MM.1S (cell line): ENCODE results near the gene LMOD1.

Experiments
- DNase-seq: peaks from one replicate; pipeline ENCODE4 v3.0.0-alpha.2; 2015
- H2AFZ ChIP-seq: fragments of 300-600 bp; sonication (generic); 2 replicates; pipeline ENCODE4 v1.6.0; 2016; ENCODE audit warnings: antibody characterized with exemption, low read length
- H3F3A ChIP-seq: fragments of 300-600 bp; sonication (generic); 2 replicates; pipeline ENCODE4 v1.6.1; 2016; ENCODE audit warnings: mild to moderate bottlenecking, antibody characterized with exemption, low read length, moderate library complexity, mixed read lengths; ENCODE audit not compliant: insufficient read depth
- H3K27ac ChIP-seq: fragments of 300-600 bp; sonication (generic); 2 replicates; pipeline ENCODE4 v1.5.1; 2016; ENCODE audit warnings: mild to moderate bottlenecking, low read length
- H3K27me3 ChIP-seq: fragments of 300-600 bp; sonication (generic); replicated peaks from 2 replicates; pipeline ENCODE4 v1.6.0; 2016; ENCODE audit warnings: low read length; ENCODE audit not compliant: insufficient read depth
- H3K36me3 ChIP-seq: fragments of 300-600 bp; sonication (generic); replicated peaks from 2 replicates; pipeline ENCODE4 v1.6.1; 2016; ENCODE audit warnings: mild to moderate bottlenecking, low read length, mixed read lengths; ENCODE audit not compliant: insufficient read depth
- H3K4me1 ChIP-seq: fragments of 300-600 bp; sonication (generic); 2 replicates; pipeline ENCODE4 v1.6.1; 2016; ENCODE audit warnings: low read length, mixed read lengths
- H3K4me2 ChIP-seq: fragments of 300-600 bp; sonication (generic); 2 replicates; pipeline ENCODE4 v1.6.0; 2016; ENCODE audit warnings: low read depth, low read length
- H3K4me3 ChIP-seq: fragments of 300-600 bp; sonication (generic); 2 replicates; pipeline ENCODE4 v1.5.1; 2016; ENCODE audit warnings: low read length, mixed read lengths
- H3K79me2 ChIP-seq: fragments of 300-600 bp; sonication (generic); 2 replicates; pipeline ENCODE4 v1.6.1; 2016; ENCODE audit warnings: mixed run types, low read length, mixed read lengths
- H3K9ac ChIP-seq: fragments of 300-600 bp; sonication (generic); 2 replicates; pipeline ENCODE4 v1.6.1; 2016; ENCODE audit warnings: low read length, mixed read lengths
- H3K9me2 ChIP-seq: fragments of 300-600 bp; sonication (generic); replicated peaks from 2 replicates; pipeline ENCODE4 v1.6.1; 2016; ENCODE audit warnings: mild to moderate bottlenecking, low read length, mixed read lengths; ENCODE audit not compliant: insufficient read depth
- H3K9me3 ChIP-seq: fragments of 300-600 bp; sonication (generic); replicated peaks from 2 replicates; pipeline ENCODE4 v1.6.1; 2016; ENCODE audit warnings: mild to moderate bottlenecking, low read length, mixed read lengths; ENCODE audit not compliant: insufficient read depth
- H4K20me1 ChIP-seq: fragments of 300-600 bp; sonication (generic); 2 replicates; pipeline ENCODE4 v1.6.1; 2016; ENCODE audit warnings: mild to moderate bottlenecking, low read length, moderate library complexity, mixed read lengths; ENCODE audit not compliant: insufficient read depth
- EZH2 ChIP-seq: fragments of 300-600 bp; sonication (generic); optimal IDR thresholded peaks from 2 replicates; pipeline ENCODE3; 2017; ENCODE audit warnings: low read depth, mild to moderate bottlenecking, antibody characterized with exemption, low read length, mixed read lengths
- EZH2phosphoT487 ChIP-seq: fragments of 300-600 bp; sonication (generic); IDR thresholded peaks from 2 replicates; pipeline ENCODE4 v1.6.1; 2018; ENCODE audit warnings: antibody characterized with exemption, low read length
- TF ChIP-seq, protein P1 (sequence below): fragments of 300-600 bp; sonication (generic); IDR thresholded peaks from 2 replicates; pipeline ENCODE4 v1.5.1; 2016; ENCODE audit warnings: antibody characterized with exemption, low read length, mixed read lengths

Gene LMOD1

DNA sequence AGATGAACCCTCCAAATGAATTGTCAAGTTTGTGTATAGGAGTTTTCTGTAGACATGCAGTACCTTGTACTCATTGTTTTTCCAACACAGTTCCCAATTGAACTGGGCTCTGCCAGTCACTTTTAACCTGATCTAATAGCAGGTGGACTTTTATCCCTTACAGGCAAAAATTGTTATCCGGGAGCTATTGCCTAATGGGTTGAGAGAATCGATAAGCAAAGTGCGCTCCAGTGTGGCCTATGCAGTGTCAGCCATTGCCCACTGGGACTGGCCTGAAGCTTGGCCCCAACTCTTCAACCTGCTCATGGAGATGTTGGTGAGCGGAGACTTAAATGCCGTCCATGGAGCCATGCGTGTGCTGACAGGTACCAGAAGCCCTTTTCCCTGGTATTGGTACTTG, 98.1 kb downstream of the LMOD1 start:
- no peak overlapping the region for H3K27ac ChIP-seq
- peaks cover 32% of the 10 kb centered on the region for H3K36me3 ChIP-seq
- H4K20me1 ChIP-seq = peaks cover 25% of the 10 kb centered on the region

GRCh38 chr1:201847150-201847549, 99.2 kb downstream of the LMOD1 start:
- no peak for DNase-seq
- Histone ChIP-seq H2AFZ (no peak overlapping the region), H3K4me3 (no peak overlapping the region), H3K9me2 (no peaks in the 10 kb centered on the region), H3K4me2 (no peak overlapping the region), H3K9ac (no peak overlapping the region), H3K79me2 (peaks cover 88% of the 10 kb centered on the region), H3K27me3 (no peaks in the 10 kb centered on the region), H3K36me3 (peaks cover 22% of the 10 kb centered on the region), H3K27ac (no peak overlapping the region), H3K4me1 (no peaks in the 10 kb centered on the region), H3K9me3 (no peaks in the 10 kb centered on the region), H3F3A (no peaks in the 10 kb centered on the region), H4K20me1 (peaks cover 35% of the 10 kb centered on the region)
- TF ChIP-seq EZH2phosphoT487 (no peak), EZH2 (no peak)
- TF ChIP-seq, protein P1, sequence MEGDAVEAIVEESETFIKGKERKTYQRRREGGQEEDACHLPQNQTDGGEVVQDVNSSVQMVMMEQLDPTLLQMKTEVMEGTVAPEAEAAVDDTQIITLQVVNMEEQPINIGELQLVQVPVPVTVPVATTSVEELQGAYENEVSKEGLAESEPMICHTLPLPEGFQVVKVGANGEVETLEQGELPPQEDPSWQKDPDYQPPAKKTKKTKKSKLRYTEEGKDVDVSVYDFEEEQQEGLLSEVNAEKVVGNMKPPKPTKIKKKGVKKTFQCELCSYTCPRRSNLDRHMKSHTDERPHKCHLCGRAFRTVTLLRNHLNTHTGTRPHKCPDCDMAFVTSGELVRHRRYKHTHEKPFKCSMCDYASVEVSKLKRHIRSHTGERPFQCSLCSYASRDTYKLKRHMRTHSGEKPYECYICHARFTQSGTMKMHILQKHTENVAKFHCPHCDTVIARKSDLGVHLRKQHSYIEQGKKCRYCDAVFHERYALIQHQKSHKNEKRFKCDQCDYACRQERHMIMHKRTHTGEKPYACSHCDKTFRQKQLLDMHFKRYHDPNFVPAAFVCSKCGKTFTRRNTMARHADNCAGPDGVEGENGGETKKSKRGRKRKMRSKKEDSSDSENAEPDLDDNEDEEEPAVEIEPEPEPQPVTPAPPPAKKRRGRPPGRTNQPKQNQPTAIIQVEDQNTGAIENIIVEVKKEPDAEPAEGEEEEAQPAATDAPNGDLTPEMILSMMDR = no peak

More for the DNA sequence above, 98.1 kb downstream of the LMOD1 start:
- H3K9me2 ChIP-seq = no peaks in the 10 kb centered on the region
- TF ChIP-seq, protein P1 = no peak
- TF ChIP-seq EZH2 = no peak
- TF ChIP-seq EZH2phosphoT487 = no peak
- no peaks in the 10 kb centered on the region for H3F3A ChIP-seq
- no peak overlapping the region for H3K4me2 ChIP-seq
- no peak overlapping the region for H3K4me3 ChIP-seq
- H2AFZ ChIP-seq = no peak overlapping the region
- no peak for DNase-seq
- no peaks in the 10 kb centered on the region for H3K4me1 ChIP-seq
- peaks cover 77% of the 10 kb centered on the region for H3K79me2 ChIP-seq
- H3K27me3 ChIP-seq = no peaks in the 10 kb centered on the region
- H3K9ac ChIP-seq = no peak overlapping the region
- H3K9me3 ChIP-seq = no peaks in the 10 kb centered on the region
